DND-41 (cell line): ENCODE results near the gene SIAH1.

ENCODE experiments used
- ATAC-seq: fragments of 200-7000 bp; cut with Tn5 transposase; 3 replicates; pipeline ENCODE4 v1.9.1; 2021; ENCODE audit warnings: low read depth; ENCODE audit not compliant: insufficient read depth
- DNase-seq: peaks from one replicate; pipeline ENCODE4 v3.0.0-alpha.2; 2020
- H2AFZ ChIP-seq: 2 replicates; pipeline ENCODE4 v1.6.0; 2012; ENCODE audit warnings: low read depth, low read length
- H3K27ac ChIP-seq: 2 replicates; pipeline ENCODE4 v1.5.1; 2012; ENCODE audit warnings: low read length, inconsistent platforms
- H3K27me3 ChIP-seq: fragments of 200-600 bp; sonication (generic); 2 replicates; pipeline ENCODE4 v1.6.0; 2012; ENCODE audit warnings: low read length, mild to moderate bottlenecking, inconsistent platforms; ENCODE audit not compliant: insufficient read depth, poor library complexity
- H3K36me3 ChIP-seq: 2 replicates; pipeline ENCODE4 v1.5.1; 2012; ENCODE audit warnings: low read length, inconsistent platforms; ENCODE audit not compliant: insufficient read depth
- H3K4me1 ChIP-seq: 2 replicates; pipeline ENCODE4 v1.5.1; 2012; ENCODE audit warnings: mild to moderate bottlenecking, low read length; ENCODE audit not compliant: insufficient read depth
- H3K4me2 ChIP-seq: 2 replicates; pipeline ENCODE4 v1.6.0; 2012; ENCODE audit warnings: mild to moderate bottlenecking, moderate library complexity, low read length, inconsistent platforms; ENCODE audit not compliant: insufficient read depth
- H3K4me3 ChIP-seq, 2 experiments: fragments of 200-600 bp in 1 of 2; shearing (Covaris generic) in 1 of 2; 2 replicates each; pipeline ENCODE4 v1.5.1; 2012 to 2016; ENCODE audit warnings: inconsistent platforms in 2 of 2, low read length in 2 of 2, mild to moderate bottlenecking in 2 of 2, low read depth in 1 of 2, moderate library complexity in 1 of 2
- H3K79me2 ChIP-seq: 2 replicates; pipeline ENCODE4 v1.6.0; 2012; ENCODE audit warnings: low read length, inconsistent platforms; ENCODE audit not compliant: insufficient read depth
- H3K9ac ChIP-seq: 2 replicates; pipeline ENCODE4 v1.6.0; 2012; ENCODE audit warnings: low read depth, mild to moderate bottlenecking, inconsistent platforms, low read length, moderate library complexity
- H3K9me3 ChIP-seq: 2 replicates; pipeline ENCODE4 v1.5.1; 2012; ENCODE audit warnings: low read length, moderate library complexity, mild to moderate bottlenecking, inconsistent platforms; ENCODE audit not compliant: insufficient read depth, severe bottlenecking
- H4K20me1 ChIP-seq: 2 replicates; pipeline ENCODE4 v1.6.0; 2012; ENCODE audit warnings: low read length; ENCODE audit not compliant: insufficient read depth
- EZH2 ChIP-seq: IDR thresholded peaks from 3 replicates; pipeline ENCODE4 v1.6.1; 2012; ENCODE audit warnings: borderline replicate concordance, low read depth, mild to moderate bottlenecking, moderate library complexity, low read length, inconsistent platforms; ENCODE audit not compliant: severe bottlenecking
- TF ChIP-seq, protein P1 (sequence below): IDR thresholded peaks from 2 replicates; pipeline ENCODE4 v1.5.1; 2012; ENCODE audit warnings: borderline replicate concordance, low read length, moderate library complexity, mild to moderate bottlenecking; ENCODE audit not compliant: poor library complexity, severe bottlenecking; ENCODE audit errors: extremely low read depth

Gene SIAH1

DNA sequence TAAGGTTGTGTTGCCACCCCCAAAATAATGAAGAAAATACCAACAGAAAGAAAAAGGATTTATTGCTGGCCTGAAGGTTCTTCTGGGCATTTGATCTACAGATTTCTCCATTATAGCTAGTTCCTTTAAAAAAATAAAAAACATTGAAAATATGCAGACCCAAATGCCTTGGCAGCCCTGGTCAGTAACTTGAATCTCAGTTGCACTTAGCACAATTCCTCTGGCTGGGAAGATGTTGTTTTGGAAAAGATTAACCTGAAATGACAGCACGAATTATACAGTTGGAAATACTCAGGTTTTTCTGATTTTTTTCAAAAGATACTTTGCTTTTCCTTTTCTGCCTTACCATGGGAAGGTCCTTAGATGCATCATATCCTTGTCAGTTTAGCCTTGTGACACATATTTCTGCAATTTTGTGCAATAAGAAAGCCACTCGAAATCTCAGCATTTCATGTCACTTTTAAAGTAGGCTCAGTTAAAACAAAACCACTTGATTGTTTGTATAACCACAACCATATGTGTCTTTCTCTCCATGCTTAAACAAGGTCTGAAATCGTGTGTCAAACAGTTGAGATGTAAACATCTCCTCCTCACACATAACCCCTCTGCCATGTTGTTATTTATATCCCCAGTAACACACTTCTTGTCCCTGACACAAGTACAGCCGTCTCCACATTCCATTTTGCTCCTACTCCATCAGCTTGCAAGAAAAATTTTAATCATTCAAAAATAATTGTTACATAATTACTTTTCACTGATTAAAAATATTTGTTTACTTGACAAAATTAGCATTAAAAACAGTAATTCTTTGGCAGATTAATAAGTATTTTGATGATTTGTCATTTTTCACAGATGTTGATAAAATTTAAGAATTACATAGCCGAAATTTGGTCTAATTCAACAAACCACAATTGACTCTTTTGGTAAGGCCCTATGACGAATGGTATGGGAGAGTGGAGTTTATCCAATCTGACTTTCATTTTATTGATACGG, 61.1 kb downstream of the SIAH1 start:
- Histone ChIP-seq H3K27me3 (no peaks in the 10 kb centered on the region), H3K79me2 (peaks cover 3% of the 10 kb centered on the region; the same call in 1 of the 2 replicates), H3K9me3 (no peaks in the 10 kb centered on the region), H4K20me1 (peaks cover 3% of the 10 kb centered on the region; the same call in 1 of the 2 replicates), H3K27ac (no peak overlapping the region), H3K9ac (no peak overlapping the region), H3K4me2 (no peak overlapping the region), H3K36me3 (peaks cover 18% of the 10 kb centered on the region), H3K4me3 (no peak overlapping the region), H2AFZ (no peak overlapping the region), H3K4me1 (peaks cover 6% of the 10 kb centered on the region)
- TF ChIP-seq, protein P1, sequence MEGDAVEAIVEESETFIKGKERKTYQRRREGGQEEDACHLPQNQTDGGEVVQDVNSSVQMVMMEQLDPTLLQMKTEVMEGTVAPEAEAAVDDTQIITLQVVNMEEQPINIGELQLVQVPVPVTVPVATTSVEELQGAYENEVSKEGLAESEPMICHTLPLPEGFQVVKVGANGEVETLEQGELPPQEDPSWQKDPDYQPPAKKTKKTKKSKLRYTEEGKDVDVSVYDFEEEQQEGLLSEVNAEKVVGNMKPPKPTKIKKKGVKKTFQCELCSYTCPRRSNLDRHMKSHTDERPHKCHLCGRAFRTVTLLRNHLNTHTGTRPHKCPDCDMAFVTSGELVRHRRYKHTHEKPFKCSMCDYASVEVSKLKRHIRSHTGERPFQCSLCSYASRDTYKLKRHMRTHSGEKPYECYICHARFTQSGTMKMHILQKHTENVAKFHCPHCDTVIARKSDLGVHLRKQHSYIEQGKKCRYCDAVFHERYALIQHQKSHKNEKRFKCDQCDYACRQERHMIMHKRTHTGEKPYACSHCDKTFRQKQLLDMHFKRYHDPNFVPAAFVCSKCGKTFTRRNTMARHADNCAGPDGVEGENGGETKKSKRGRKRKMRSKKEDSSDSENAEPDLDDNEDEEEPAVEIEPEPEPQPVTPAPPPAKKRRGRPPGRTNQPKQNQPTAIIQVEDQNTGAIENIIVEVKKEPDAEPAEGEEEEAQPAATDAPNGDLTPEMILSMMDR, result no peak
- no peak for TF ChIP-seq EZH2
- DNase-seq (no peak), ATAC-seq (no peak)

- peaks cover 3% of the 10 kb centered on the region; the same call in 1 of the 2 replicates for H3K79me2 ChIP-seq
- H3K36me3 ChIP-seq, result peaks cover 21% of the 10 kb centered on the region
- no peak for ATAC-seq
- H3K9me3 ChIP-seq, result no peaks in the 10 kb centered on the region
- no peak overlapping the region for H3K9ac ChIP-seq
- no peak overlapping the region for H3K27ac ChIP-seq
- H3K4me2 ChIP-seq, result no peak overlapping the region
- no peak overlapping the region for H3K4me3 ChIP-seq
- H2AFZ ChIP-seq, result no peak overlapping the region
- TF ChIP-seq, protein P1, result no peak
- TF ChIP-seq EZH2, result no peak
- DNase-seq, result no peak
- H3K27me3 ChIP-seq, result no peaks in the 10 kb centered on the region
- peaks cover 32% of the 10 kb centered on the region for H3K4me1 ChIP-seq
- peaks cover 2% of the 10 kb centered on the region; the same call in 1 of the 2 replicates for H4K20me1 ChIP-seq
Observed at GRCh38 chr16:48321317-48322036, 63.7 kb downstream of the SIAH1 start.

- peak; percentile 99 for ATAC-seq
- Histone ChIP-seq H3K4me1 (peaks cover 32% of the 10 kb centered on the region), H3K27me3 (no peaks in the 10 kb centered on the region), H3K4me2 (peak overlapping the region; percentile 54), H3K79me2 (peaks cover 3% of the 10 kb centered on the region; the same call in 1 of the 2 replicates), H3K9me3 (no peaks in the 10 kb centered on the region), H3K9ac (no peak overlapping the region; the same call in 1 of the 2 replicates), H4K20me1 (no peaks in the 10 kb centered on the region; the same call in 1 of the 2 replicates), H3K36me3 (peaks cover 27% of the 10 kb centered on the region), H3K27ac (peak overlapping the region; percentile 66), H2AFZ (no peak overlapping the region), H3K4me3 (peak overlapping the region in 1 of 2 experiments; percentile 21; a peak in 1 of 4 replicates)
- DNase-seq, result peak; percentile 81
- TF ChIP-seq, protein P1, result no peak
- TF ChIP-seq EZH2, result no peak
Observed at GRCh38 chr16:48318630-48319029, 66.6 kb downstream of the SIAH1 start.
